NCI-H2171 treated with DMSO at 0.1 percent for 48 hours (cell line): Measurements from ENCODE around the gene EXD2.
"Not testable (repeated sequence)": the region's sequence is repeated elsewhere in the genome, so short reads cannot be mapped to it uniquely, and the experiment has no call there.

Experiments
- DNase-seq: peaks from one replicate; lab custom pipeline; 2025; lab: John Stamatoyannopoulos, UW

EXD2 gene

GRCh38 chr14:69277356-69277755, 86.1 kb downstream of the EXD2 start:
- DNase-seq = not testable (repeated sequence)

- DNase-seq = no peak
Measured at GRCh38 chr14:69280746-69281291, 89.5 kb downstream of the EXD2 start.

GRCh38 chr14:69281450-69282169, 90.3 kb downstream of the EXD2 start:
- DNase-seq = peak; percentile 38

DNA sequence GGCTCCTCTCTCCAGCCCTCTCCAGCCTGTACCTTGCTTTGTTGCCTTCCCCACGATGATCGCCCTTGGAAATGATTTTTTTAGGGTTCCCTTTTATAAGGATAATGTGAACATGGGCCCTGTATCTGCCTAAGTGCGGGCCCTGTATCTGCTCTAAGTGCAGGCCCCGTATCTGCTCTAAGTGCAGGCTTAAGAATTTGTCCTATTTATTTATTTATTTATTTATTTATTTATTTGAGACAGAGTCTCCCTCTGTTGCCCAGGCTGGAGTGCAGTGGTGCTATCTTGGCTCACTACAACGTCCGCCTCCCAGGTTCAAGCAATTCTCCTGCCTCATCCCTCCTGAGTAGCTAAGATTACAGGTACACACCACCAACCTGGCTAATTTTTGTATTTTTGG, 91.2 kb downstream of the EXD2 start:
- no peak for DNase-seq

DNA sequence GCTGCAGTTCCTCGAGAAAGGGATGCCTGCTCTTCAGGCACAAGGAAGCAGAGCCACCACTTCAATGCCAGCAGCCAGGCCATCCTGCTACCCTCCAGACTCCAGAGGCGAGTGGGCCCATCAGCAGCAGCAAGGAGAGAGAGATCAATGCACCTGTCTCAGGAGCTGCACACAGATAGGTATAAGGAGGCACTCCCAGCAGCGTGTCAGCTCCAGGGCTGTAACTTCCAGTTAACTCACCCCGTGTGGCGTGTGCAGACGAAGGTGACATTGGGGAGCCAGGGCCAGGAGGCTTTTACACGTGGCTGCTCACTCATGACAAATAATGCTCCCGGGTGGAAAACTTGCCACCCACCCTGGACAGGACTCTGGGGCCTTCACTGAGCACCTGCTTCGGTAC, 92.9 kb downstream of the EXD2 start:
- no peak for DNase-seq

GRCh38 chr14:69285661-69286255, 94.5 kb downstream of the EXD2 start:
- no peak for DNase-seq

GRCh38 chr14:69287098-69288010, 96.1 kb downstream of the EXD2 start:
- DNase-seq = peak; percentile 94

DNA sequence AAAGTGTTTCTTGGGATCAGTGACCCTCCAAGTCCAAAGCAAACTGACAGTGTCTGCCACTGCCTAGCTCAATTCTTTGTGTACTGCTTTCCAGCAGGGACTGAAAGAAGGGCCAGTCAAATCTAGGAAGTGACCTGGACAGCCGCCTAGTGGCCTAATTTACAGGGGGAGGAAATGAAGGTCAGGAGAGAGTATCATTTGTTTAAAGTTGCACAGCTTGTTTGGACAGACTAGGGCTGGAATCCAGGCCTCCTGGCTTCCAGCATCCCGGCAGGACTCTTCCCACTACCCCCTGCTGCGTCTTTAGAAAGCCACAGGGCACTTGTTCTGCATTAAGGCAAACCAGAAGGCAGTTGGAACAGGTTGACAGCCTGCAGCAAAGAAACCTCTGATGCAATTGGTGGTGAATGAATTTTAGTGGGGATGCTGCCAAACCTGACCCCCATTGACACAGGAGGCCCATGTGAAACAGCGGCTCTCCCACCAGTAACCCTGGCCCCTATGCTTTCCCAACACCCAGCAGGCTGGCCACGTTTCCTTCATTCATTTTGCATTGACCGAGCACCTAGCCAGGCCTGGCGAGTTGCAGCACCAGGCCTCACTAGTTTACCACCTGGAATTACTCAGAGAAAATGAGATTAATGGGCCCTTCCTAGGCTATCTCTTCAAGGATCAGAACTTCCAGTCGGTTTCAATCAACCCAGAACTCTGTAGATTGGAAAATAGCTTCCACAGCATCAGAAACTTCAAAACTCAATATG, 96.9 kb downstream of the EXD2 start:
- no peak for DNase-seq

- no peak for DNase-seq
Measured at GRCh38 chr14:69288956-69289705, 97.8 kb downstream of the EXD2 start.

DNA sequence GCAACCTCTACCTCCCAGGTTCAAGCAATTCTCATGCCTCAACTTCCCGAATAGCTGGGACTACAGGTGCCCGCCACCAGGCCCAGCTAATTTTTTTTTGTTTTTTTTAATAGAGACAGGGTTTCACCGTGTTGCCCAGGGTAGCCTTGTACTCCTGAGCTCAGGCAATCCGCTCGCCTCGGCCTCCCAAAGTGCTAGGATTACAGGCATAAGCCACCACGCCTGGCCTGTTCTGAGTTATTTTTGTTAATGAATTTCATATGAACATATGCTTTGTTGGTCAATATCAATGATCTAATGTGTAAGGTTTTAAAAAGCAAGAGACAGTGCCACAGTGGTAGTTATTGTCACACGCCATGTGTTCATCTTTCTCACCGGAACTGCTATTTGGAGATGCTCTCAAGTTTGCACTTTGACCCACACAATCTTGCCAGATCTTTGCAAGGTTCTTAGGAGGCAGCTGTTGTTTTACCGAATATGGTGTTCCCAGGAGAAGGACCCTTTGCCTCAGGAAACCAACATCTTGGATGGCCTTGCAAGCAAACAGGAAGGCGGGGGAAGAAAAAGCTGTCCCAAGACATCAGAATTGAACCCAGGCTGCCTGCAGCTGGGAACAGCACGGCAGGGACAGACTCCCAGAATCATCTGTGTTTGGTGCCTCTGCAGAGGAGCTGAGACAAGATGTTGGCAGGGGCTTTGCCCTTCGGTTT, 98.7 kb downstream of the EXD2 start:
- no peak for DNase-seq

DNA sequence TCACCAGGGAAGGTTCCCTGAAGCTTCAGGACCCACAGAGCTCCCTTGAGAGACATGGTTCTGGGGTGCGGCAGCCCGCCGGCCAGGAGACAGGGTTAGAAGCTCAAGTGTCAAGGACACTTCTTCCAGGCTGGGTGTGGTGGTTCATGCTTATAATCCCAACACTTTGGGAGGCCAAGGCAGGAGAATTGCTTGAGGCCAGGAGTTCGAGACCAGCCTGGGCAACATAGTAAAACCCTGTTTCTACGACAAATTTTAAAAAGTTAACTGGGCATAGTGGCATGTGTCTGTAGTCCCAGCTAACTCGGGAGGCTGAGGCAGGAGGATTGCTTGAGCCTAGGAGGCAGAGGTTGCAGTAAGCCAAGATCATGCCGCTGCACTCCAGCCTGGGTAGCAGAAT, 99.6 kb downstream of the EXD2 start:
- DNase-seq = not testable (repeated sequence)

- DNase-seq = no peak
Measured at GRCh38 chr14:69291396-69291795, 100.1 kb downstream of the EXD2 start.

DNA sequence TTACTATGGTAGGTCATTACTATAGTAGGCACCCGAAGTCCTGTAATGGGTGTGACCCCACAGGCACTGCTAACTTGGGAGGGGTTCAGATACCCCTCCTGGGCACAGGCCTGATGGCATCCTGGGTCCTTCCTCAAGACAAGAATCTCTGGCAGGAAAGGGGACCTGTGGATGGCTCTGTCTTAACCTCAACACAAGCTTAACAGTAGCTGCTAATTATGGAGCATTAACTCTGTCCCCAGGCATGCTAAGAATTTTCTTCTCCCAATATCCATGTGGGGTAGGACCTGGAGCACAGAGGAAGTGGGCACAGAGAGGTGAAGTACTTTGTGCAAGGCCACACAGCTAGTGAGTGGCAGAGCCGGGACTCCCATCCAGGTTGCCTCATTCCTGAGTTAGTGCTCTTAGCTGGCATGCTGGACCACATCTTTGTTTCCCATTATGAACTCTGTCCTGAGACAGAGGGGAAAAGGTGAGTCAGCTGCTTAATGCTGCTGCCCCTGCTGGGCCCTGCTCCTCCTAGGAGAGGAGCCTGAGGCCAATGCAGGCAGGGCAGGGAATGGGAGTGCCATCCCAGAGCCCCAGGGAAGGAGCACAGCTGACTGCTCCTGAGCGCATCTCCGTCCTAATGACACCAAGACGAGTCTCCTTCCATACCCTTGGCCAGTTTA, 100.7 kb downstream of the EXD2 start:
- no peak for DNase-seq
